Small intestine (tissue), 7 donors: ENCODE data around the gene TRMO. TPM values are rescaled to one million over a fixed set of nuclear protein-coding genes. Genes with fewer than 3 reads are reported as not detected.

Source experiments
- DNase-seq, 2 donors: peaks; one replicate each; pipeline versions ENCODE4 v3.0.0 to v3.0.0-alpha.2; 2013
- FAIRE-seq: peaks from 2 replicates; lab custom pipeline; 2012; peaks lifted over from hg19 to GRCh38; lab: Jason Lieb, UNC
- H3K27ac ChIP-seq, 3 donors: one replicate each; pipeline ENCODE4 v1.5.1; 2013; ENCODE audit warnings: low read length in 2 of 3, mild to moderate bottlenecking in 2 of 3, control low read depth in 1 of 3, inconsistent platforms in 1 of 3, low read depth in 1 of 3, moderate library complexity in 1 of 3
- H3K27me3 ChIP-seq, 3 donors: one replicate each; pipeline ENCODE4 v1.6.1; 2013; ENCODE audit warnings: low read length in 3 of 3, inconsistent platforms in 1 of 3; ENCODE audit not compliant: control insufficient read depth in 3 of 3, insufficient read depth in 3 of 3
- H3K36me3 ChIP-seq, 3 donors: one replicate each; pipeline ENCODE4 v1.6.1; 2013; ENCODE audit warnings: low read length in 3 of 3, inconsistent platforms in 1 of 3, low read depth in 1 of 3, mild to moderate bottlenecking in 1 of 3, moderate library complexity in 1 of 3; ENCODE audit not compliant: control insufficient read depth in 3 of 3, insufficient read depth in 2 of 3
- H3K4me1 ChIP-seq, 3 donors: one replicate each; pipeline ENCODE4 v1.6.1; 2013; ENCODE audit warnings: low read length in 2 of 3, inconsistent platforms in 1 of 3, low read depth in 1 of 3, mild to moderate bottlenecking in 1 of 3, moderate library complexity in 1 of 3; ENCODE audit not compliant: control insufficient read depth in 3 of 3, insufficient read depth in 2 of 3
- H3K4me3 ChIP-seq, 3 donors: one replicate each; pipeline ENCODE4 v1.5.1; 2013; ENCODE audit warnings: low read length in 3 of 3, control low read depth in 1 of 3, inconsistent platforms in 1 of 3, low read depth in 1 of 3, mild to moderate bottlenecking in 1 of 3, moderate library complexity in 1 of 3
- H3K9me3 ChIP-seq, 2 donors: one replicate each; pipeline ENCODE4 v1.6.1; 2013; ENCODE audit warnings: low read depth in 1 of 2, low read length in 1 of 2; ENCODE audit not compliant: control insufficient read depth in 2 of 2, insufficient read depth in 1 of 2
- WGBS, 3 donors: extraction: QIAGEN DNeasy Blood & Tissue Kit; methylation state at CpG; one replicate each; pipeline ENCODE4 v1.1.7; 2013; 5-methylcytosine and 5-hydroxymethylcytosine counted together
- polyA plus RNA-seq, 4 donors: library from polyadenylated mRNA; stranded (reverse) in 3 of 4; unstranded in 1 of 4; fragments of 200-250 nt in 3 of 4; fragments of 120-200 nt in 1 of 4; gene quantifications; one replicate each; pipeline versions ENCODE4 v1.2.1 to v1.2.3, GENCODE V29; 2013
- donor health status: healthy with polysubstance abuse.
- donor health status: control.
- donor health status: control.
- donor health status: Bipolar disorder and iron deficiency.
- donor health status: healthy.

The TRMO gene
- polyA plus RNA-seq, 4 donors: 6.2 to 21.7 (median 10.0) TPM

DNA sequence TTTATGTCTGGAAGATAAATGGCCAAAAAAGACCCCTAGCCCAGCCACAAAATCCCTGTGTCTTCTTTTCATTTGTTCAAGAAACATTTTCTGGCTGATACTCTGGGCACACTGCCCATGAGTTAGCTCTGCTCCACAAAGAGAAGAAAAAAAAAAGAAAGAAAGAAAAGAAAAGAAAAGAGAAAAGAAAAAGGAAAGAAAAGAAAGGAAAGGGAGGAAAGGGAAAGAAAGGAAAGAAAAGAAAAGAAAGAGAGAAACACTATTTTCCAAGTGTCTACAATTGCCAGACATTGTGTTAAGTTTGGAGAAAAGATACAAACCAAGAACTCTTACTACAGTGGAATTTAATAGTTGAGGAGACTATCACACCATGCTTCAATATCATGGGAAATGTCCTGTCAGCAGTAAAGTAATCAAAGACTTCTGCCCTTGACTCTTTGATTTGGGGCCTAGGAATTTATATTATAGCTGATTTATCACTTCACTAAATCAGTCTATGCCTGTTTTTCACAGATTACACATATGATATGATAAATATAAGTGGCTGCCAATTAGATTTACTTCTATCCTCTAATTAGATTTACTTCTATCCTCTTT, 3.0 kb downstream of the TRMO start:
- Histone ChIP-seq H3K4me1 (peaks cover 0 to 11% (median 1%) of the 10 kb centered on the region in 3 donors), H3K9me3 (no peaks in the 10 kb centered on the region), H3K36me3 (peaks cover 3 to 5% (median 4%) of the 10 kb centered on the region in 3 donors), H3K27me3 (no peaks in the 10 kb centered on the region), H3K4me3 (no peak overlapping the region), H3K27ac (no peak overlapping the region)
- FAIRE-seq: no peak
- DNase-seq: no peak

DNA sequence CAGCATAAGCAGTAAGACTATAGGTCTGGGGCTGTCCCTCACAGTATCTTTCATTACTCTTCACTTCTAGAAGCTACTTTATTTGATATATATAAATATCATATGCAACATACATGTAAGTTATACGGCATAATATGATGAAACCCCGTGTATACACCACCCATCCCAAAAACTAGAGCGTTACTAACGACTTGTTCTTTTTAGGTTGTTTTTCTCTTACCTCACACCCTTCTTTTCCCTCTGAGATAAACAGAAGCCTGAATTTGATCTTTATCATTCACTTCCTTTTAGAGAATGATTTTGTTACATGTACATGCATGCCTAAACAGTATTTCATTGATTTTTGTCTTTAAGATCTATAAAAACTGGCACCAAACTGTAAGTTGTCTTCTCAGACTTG, 3.7 kb downstream of the TRMO start:
- H3K27me3 ChIP-seq: no peaks in the 10 kb centered on the region
- WGBS, 3 donors: 75 to 81% (median 80%) methylated on average over 4 of the region's 4 CpGs
- no peak overlapping the region for H3K4me3 ChIP-seq
- peaks cover 3 to 5% (median 4%) of the 10 kb centered on the region in 3 donors for H3K36me3 ChIP-seq
- FAIRE-seq: no peak
- DNase-seq: no peak
- H3K27ac ChIP-seq: no peak overlapping the region
- H3K9me3 ChIP-seq: no peaks in the 10 kb centered on the region
- H3K4me1 ChIP-seq: peaks cover 0 to 11% (median 1%) of the 10 kb centered on the region in 3 donors

DNA sequence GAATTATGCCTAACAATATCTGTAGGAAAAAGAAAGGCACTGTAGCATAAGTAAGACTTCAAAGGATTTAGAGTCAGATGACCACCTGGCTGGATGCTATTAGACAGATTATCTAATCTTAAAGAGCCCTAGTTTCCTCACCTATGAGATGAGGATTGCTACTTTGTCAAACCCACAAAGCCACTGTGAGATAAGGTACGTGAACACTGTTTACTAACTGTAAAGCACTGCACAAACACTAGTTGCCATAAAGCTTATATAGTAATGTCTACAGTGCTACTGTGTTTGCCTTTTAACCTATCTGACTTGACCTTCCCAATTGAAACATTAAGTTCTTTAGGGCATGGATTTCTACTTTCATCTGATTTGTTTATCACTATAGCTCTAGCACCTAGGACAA, 10.3 kb downstream of the TRMO start:
- Histone ChIP-seq H3K9me3 (no peaks in the 10 kb centered on the region), H3K4me1 (no peaks in the 10 kb centered on the region), H3K27ac (no peak overlapping the region), H3K4me3 (no peak overlapping the region), H3K27me3 (no peaks in the 10 kb centered on the region), H3K36me3 (peaks cover 15 to 38% (median 20%) of the 10 kb centered on the region in 3 donors)
- 30 to 69% (median 41%) methylated on average over 1 of the region's 1 CpG for WGBS, 3 donors
- no peak for DNase-seq
- FAIRE-seq: no peak

DNA sequence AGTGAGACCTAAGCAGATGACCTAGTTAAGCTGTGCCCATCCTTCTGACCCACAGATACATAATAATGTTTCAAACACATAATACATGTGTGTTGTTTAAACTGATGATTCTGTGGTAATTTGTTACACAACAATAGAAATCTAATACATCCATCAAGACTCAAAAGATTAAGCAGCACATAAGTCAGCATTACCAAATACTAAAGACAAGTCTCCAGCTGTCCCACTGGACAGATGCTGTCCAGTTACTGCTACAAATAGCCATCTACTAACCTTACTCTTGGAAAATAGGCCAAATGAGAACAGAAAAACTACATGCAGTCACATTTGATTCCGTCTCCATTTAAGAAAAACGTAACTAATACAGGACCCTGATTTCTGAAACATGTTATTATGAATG, 10.8 kb downstream of the TRMO start:
- Histone ChIP-seq H3K27ac (no peak overlapping the region), H3K9me3 (no peaks in the 10 kb centered on the region), H3K4me1 (no peaks in the 10 kb centered on the region), H3K36me3 (peaks cover 15 to 38% (median 20%) of the 10 kb centered on the region in 3 donors), H3K4me3 (no peak overlapping the region), H3K27me3 (no peaks in the 10 kb centered on the region)
- WGBS, 3 donors: 97 to 99% (median 99%) methylated on average over 2 of the region's 2 CpGs
- FAIRE-seq: no peak
- no peak for DNase-seq

DNA sequence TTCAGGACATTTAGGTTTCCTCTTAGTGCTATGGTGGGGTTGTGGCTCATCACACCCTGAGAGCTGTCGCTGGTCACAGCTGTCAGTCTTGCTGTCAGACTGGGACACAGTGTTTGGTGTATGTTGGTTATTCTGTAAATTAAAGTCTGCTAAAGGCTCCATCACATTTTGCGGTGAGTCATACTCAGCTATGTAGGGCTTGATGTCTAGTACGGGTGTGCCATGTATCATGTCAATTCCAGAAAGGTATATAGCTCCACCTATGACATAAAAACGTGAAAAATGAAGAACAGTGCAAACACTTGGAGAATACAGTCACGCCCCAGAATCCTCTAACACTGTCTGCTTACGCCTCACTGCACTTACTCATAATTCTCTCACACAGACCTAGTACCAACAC, 11.9 kb downstream of the TRMO start:
- Histone ChIP-seq H3K4me1 (peaks cover 0 to 2% (median 0%) of the 10 kb centered on the region in 3 donors), H3K4me3 (no peak overlapping the region), H3K27me3 (no peaks in the 10 kb centered on the region), H3K36me3 (peaks cover 10 to 43% (median 19%) of the 10 kb centered on the region in 3 donors), H3K9me3 (no peaks in the 10 kb centered on the region), H3K27ac (no peak overlapping the region)
- FAIRE-seq (no peak), DNase-seq (no peak)
- WGBS, 3 donors: 87 to 93% (median 91%) methylated on average over 6 of the region's 6 CpGs

DNA sequence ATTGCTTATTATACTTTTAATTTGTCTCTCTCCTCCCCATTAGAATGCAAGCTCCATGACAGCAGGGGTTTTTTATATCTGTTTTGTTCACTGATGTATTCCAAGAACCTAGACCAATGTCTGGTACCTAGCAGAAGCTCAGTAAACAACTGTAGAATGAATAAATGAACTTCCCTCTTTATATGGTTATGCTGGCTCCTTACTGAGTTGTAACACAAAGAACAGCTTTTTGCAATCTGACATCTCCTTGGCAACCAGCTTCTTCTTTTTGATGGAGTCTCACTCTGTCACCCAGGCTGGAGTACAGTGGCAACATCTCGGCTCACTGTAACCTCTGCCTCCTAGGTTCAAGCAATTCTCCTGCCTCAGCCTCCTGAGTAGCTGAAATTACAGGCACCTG, 13.6 kb downstream of the TRMO start:
- Histone ChIP-seq H3K4me3 (no peak overlapping the region), H3K27ac (no peak overlapping the region), H3K27me3 (no peaks in the 10 kb centered on the region), H3K9me3 (no peaks in the 10 kb centered on the region), H3K4me1 (peaks cover 0 to 2% (median 0%) of the 10 kb centered on the region in 3 donors), H3K36me3 (peaks cover 13 to 47% (median 18%) of the 10 kb centered on the region in 3 donors)
- no peak for FAIRE-seq
- no peak for DNase-seq
- WGBS, 3 donors: 79 to 95% (median 90%) methylated on average over 1 of the region's 1 CpG

DNA sequence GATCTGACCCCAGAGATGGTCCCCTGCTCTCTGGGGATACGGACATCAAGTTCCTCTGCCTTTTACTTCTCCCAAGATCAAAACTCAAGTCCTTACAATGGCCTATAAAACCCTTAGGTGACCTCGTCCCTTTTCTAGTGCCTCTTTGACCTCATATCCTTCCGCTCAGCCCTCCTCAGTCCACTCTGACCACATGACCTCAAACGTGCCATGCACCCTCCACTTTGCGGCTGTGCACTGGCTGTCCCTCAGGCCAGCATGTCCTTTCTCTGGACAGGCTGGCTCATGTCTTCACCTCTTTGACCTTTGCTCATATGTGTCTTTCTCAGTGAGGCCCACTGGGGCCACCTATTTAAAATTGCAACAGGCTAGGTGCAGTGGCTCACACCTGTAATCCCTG, 14.7 kb downstream of the TRMO start:
- Histone ChIP-seq H3K4me1 (peaks cover 0 to 2% (median 0%) of the 10 kb centered on the region in 3 donors), H3K9me3 (no peaks in the 10 kb centered on the region), H3K27ac (peak overlapping the region in 1 of 3 donors; percentile 3), H3K4me3 (no peak overlapping the region), H3K36me3 (peaks cover 12 to 48% (median 16%) of the 10 kb centered on the region in 3 donors), H3K27me3 (no peaks in the 10 kb centered on the region)
- 85 to 92% (median 88%) methylated on average over 5 of the region's 5 CpGs for WGBS, 3 donors
- FAIRE-seq (no peak), DNase-seq (no peak)

DNA sequence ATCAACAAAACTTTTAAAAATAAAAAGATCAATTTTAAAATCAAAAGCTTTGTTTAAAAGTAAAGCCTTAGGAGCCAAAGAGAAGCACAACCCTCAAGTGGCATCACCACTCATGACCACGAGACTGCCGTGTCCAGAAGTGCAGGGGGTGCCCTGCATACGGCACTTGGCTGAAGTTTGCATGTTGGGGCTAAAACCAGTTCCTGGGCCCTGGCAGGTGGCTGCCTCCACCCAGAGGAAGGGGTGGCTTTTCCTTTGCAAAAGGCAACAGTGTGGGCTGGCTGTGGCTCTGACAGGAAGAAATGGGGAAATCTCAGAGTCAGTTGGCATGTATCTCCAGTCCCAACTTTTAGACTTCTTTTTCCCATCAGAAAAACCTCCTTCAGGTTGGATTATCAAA, 15.3 kb downstream of the TRMO start:
- no peak for FAIRE-seq
- Histone ChIP-seq H3K27ac (peak overlapping the region in 1 of 3 donors; percentile 43), H3K9me3 (no peaks in the 10 kb centered on the region), H3K4me3 (no peak overlapping the region), H3K4me1 (peaks cover 0 to 2% (median 0%) of the 10 kb centered on the region in 3 donors), H3K36me3 (peaks cover 7 to 46% (median 16%) of the 10 kb centered on the region in 3 donors), H3K27me3 (no peaks in the 10 kb centered on the region)
- no peak for DNase-seq
- 66 to 83% (median 67%) methylated on average over 3 of the region's 3 CpGs for WGBS, 3 donors
